PC-3 (cell line): ENCODE data around the gene MBNL1. TPM values are rescaled to one million over a fixed set of nuclear protein-coding genes. Genes with fewer than 3 reads are reported as not detected.

ENCODE experiments used
- ATAC-seq: fragments of 200-7000 bp; cut with Tn5 transposase; 2 replicates; pipeline ENCODE4 v1.9.1; 2020; ENCODE audit warnings: mild to moderate bottlenecking, moderate library complexity
- BruUV-seq: library from RNA; stranded (reverse); fragments of 400-500 nt; replicated peaks from 2 replicates; lab custom pipeline; 2021; lab: Mats Ljungman, UMichigan
- CTCF ChIA-PET: fragments of 300-600 bp; sonication (Branson Sonifier 250); formaldehyde crosslinking; loops from one replicate; lab custom pipeline; 2022; ENCODE audit warnings: antibody characterized with exemption; lab: Charles Lee
- POLR2A ChIA-PET: fragments of 300-600 bp; sonication (Branson Sonifier 250); formaldehyde crosslinking; loops from one replicate; lab custom pipeline; 2022; ENCODE audit warnings: antibody characterized with exemption; ENCODE audit not compliant: unreplicated experiment; lab: Charles Lee
- DNase-seq: peaks from one replicate; pipeline ENCODE4 v3.0.0-alpha.2; 2015
- H2AFZ ChIP-seq: fragments of 300-600 bp; sonication (generic); 2 replicates; pipeline ENCODE4 v1.6.0; 2016; ENCODE audit warnings: antibody characterized with exemption, low read length
- H3F3A ChIP-seq: fragments of 300-600 bp; sonication (generic); one replicate; pipeline ENCODE4 v1.6.0; 2017; ENCODE audit warnings: antibody characterized with exemption, low read length, control low read depth, mild to moderate bottlenecking; ENCODE audit not compliant: unreplicated experiment
- H3K27ac ChIP-seq: fragments of 300-600 bp; sonication (generic); 2 replicates; pipeline ENCODE4 v1.5.1; 2016; ENCODE audit warnings: mild to moderate bottlenecking, low read length
- H3K27me3 ChIP-seq: fragments of 300-600 bp; sonication (generic); 2 replicates; pipeline ENCODE4 v1.6.1; 2016; ENCODE audit warnings: low read length, mixed read lengths
- H3K36me3 ChIP-seq: fragments of 300-600 bp; sonication (generic); 2 replicates; pipeline ENCODE4 v1.6.1; 2016; ENCODE audit warnings: low read depth, mixed run types, low read length, mixed read lengths
- H3K4me1 ChIP-seq: fragments of 300-600 bp; sonication (generic); 2 replicates; pipeline ENCODE4 v1.5.1; 2016; ENCODE audit warnings: low read length; ENCODE audit not compliant: insufficient read depth
- H3K4me2 ChIP-seq: fragments of 300-600 bp; sonication (generic); 2 replicates; pipeline ENCODE4 v1.6.0; 2016; ENCODE audit warnings: low read length
- H3K4me3 ChIP-seq: fragments of 300-600 bp; sonication (generic); 2 replicates; pipeline ENCODE4 v1.5.1; 2016; ENCODE audit warnings: mild to moderate bottlenecking, low read length, mixed read lengths
- H3K79me2 ChIP-seq: fragments of 300-600 bp; sonication (generic); 2 replicates; pipeline ENCODE4 v1.6.1; 2017; ENCODE audit warnings: low read length, mixed read lengths
- H3K9ac ChIP-seq: fragments of 300-600 bp; sonication (generic); 2 replicates; pipeline ENCODE4 v1.6.0; 2016; ENCODE audit warnings: mild to moderate bottlenecking, low read length
- H3K9me2 ChIP-seq: fragments of 300-600 bp; sonication (generic); replicated peaks from 2 replicates; pipeline ENCODE4 v1.6.1; 2016; ENCODE audit warnings: mixed run types, low read length, mixed read lengths
- H3K9me3 ChIP-seq: fragments of 300-600 bp; sonication (generic); 2 replicates; pipeline ENCODE4 v1.6.1; 2016; ENCODE audit warnings: low read length, mixed read lengths
- H4K20me1 ChIP-seq: fragments of 300-600 bp; sonication (generic); 2 replicates; pipeline ENCODE4 v1.6.1; 2016; ENCODE audit warnings: low read length, mixed read lengths
- CTCF ChIP-seq: fragments of 300-600 bp; sonication (generic); conservative IDR thresholded peaks from 2 replicates; pipeline ENCODE4 v1.5.1; 2017; ENCODE audit warnings: antibody characterized with exemption, low read depth, mild to moderate bottlenecking, low read length
- EZH2 ChIP-seq: fragments of 300-600 bp; sonication (generic); IDR thresholded peaks from one replicate; pipeline ENCODE4 v1.6.1; 2017; ENCODE audit warnings: antibody characterized with exemption, mild to moderate bottlenecking, low read length; ENCODE audit not compliant: unreplicated experiment
- EZH2phosphoT487 ChIP-seq: fragments of 300-600 bp; sonication (generic); IDR thresholded peaks from 2 replicates; pipeline ENCODE4 v1.6.1; 2018; ENCODE audit warnings: mild to moderate bottlenecking, antibody characterized with exemption, low read length, borderline replicate concordance
- intact Hi-C: fragments of 100-400 bp; cut with micrococcal nuclease; formaldehyde crosslinking; loops from 2 replicates; pipeline ENCODE4 v1.9.0; 2023
- total RNA-seq: library from RNA; depleted of rRNA; stranded (reverse); fragments of >200 nt; gene quantifications from 2 replicates; pipeline ENCODE4 v1.2.3, GENCODE V29; 2014

The MBNL1 gene
- total RNA-seq, 1 experiment from 2014 or later = 161 TPM

- Histone ChIP-seq H3K27me3 (no peaks in the 10 kb centered on the region), H3K79me2 (peaks cover 92% of the 10 kb centered on the region), H3K9me2 (no peaks in the 10 kb centered on the region), H2AFZ (no peak overlapping the region), H3K27ac (peak overlapping the region; percentile 85), H3K4me2 (peak overlapping the region; percentile 45), H3K4me1 (peaks cover 54% of the 10 kb centered on the region), H4K20me1 (no peaks in the 10 kb centered on the region), H3F3A (peaks cover 10% of the 10 kb centered on the region), H3K9me3 (no peaks in the 10 kb centered on the region), H3K9ac (peak overlapping the region; percentile 52), H3K4me3 (no peak overlapping the region), H3K36me3 (peaks cover 4% of the 10 kb centered on the region)
- intact Hi-C loops = loop anchor here (1.0 to 2.0 kb wide), 5 partner anchors 17 to 306 kb away; no protein-coding TSS in a partner anchor
- no peak for ATAC-seq
- DNase-seq = peak; percentile 22
- no TSS peak for BruUV-seq
- CTCF ChIA-PET = no interaction called here
- POLR2A ChIA-PET = no interaction called here
- TF ChIP-seq EZH2phosphoT487 (no peak), EZH2 (no peak), CTCF (no peak)
Observed at GRCh38 chr3:152331998-152332397, 63.3 kb downstream of the MBNL1 start.

GRCh38 chr3:152333928-152334327, 65.2 kb downstream of the MBNL1 start:
- TF ChIP-seq CTCF (no peak), EZH2 (no peak), EZH2phosphoT487 (no peak)
- H4K20me1 ChIP-seq = no peaks in the 10 kb centered on the region
- H3K36me3 ChIP-seq = peaks cover 4% of the 10 kb centered on the region
- no TSS peak for BruUV-seq
- no peak overlapping the region for H2AFZ ChIP-seq
- no peak overlapping the region for H3K27ac ChIP-seq
- no peak overlapping the region for H3K9ac ChIP-seq
- H3K9me3 ChIP-seq = no peaks in the 10 kb centered on the region
- no peak overlapping the region for H3K4me2 ChIP-seq
- ATAC-seq (no peak), DNase-seq (no peak)
- peaks cover 38% of the 10 kb centered on the region for H3K4me1 ChIP-seq
- H3K79me2 ChIP-seq = peaks cover 94% of the 10 kb centered on the region
- intact Hi-C loops = no loop called here
- no peaks in the 10 kb centered on the region for H3K9me2 ChIP-seq
- H3K27me3 ChIP-seq = no peaks in the 10 kb centered on the region
- no peaks in the 10 kb centered on the region for H3F3A ChIP-seq
- ChIA-PET CTCF (no interaction called here), POLR2A (no interaction called here)
- H3K4me3 ChIP-seq = no peak overlapping the region

GRCh38 chr3:152334761-152335160, 66.0 kb downstream of the MBNL1 start:
- H3K27me3 ChIP-seq = no peaks in the 10 kb centered on the region
- ATAC-seq (no peak), DNase-seq (no peak)
- intact Hi-C loops = no loop called here
- no peak overlapping the region for H3K27ac ChIP-seq
- no peak overlapping the region for H3K4me2 ChIP-seq
- H2AFZ ChIP-seq = no peak overlapping the region
- ChIA-PET POLR2A (no interaction called here), CTCF (no interaction called here)
- H3K9ac ChIP-seq = no peak overlapping the region
- no peaks in the 10 kb centered on the region for H3K9me2 ChIP-seq
- H3K4me3 ChIP-seq = no peak overlapping the region
- H3K36me3 ChIP-seq = peaks cover 4% of the 10 kb centered on the region
- H3F3A ChIP-seq = no peaks in the 10 kb centered on the region
- H4K20me1 ChIP-seq = no peaks in the 10 kb centered on the region
- H3K9me3 ChIP-seq = no peaks in the 10 kb centered on the region
- TF ChIP-seq CTCF (no peak), EZH2phosphoT487 (no peak), EZH2 (no peak)
- no TSS peak for BruUV-seq
- peaks cover 88% of the 10 kb centered on the region for H3K79me2 ChIP-seq
- peaks cover 31% of the 10 kb centered on the region for H3K4me1 ChIP-seq
